Transverse colon (tissue), 3 donors: ENCODE results near the gene HERC4.

ENCODE experiments used
- EP300 ChIP-seq: sonication (generic); formaldehyde crosslinking; IDR thresholded peaks from one replicate; pipeline ENCODE4 v1.6.1; 2017; ENCODE audit warnings: antibody characterized with exemption, low read depth
- TF ChIP-seq, protein P1 (sequence below), 5 experiments: fragments of 200-600 bp in 3 of 5; fragments of 450-650 bp in 2 of 5; sonication (generic) in 3 of 5; IDR thresholded peaks; 1 replicate in 2 of 5; 2 replicates in 3 of 5; pipeline ENCODE4 v1.5.1; 2016 to 2017; ENCODE audit warnings: antibody characterized with exemption in 5 of 5, inconsistent platforms in 3 of 5, mild to moderate bottlenecking in 2 of 5, moderate library complexity in 1 of 5

GRCh38 chr10:68124718-68125117, 49.6 kb upstream of the HERC4 start:
- TF ChIP-seq, protein P1, sequence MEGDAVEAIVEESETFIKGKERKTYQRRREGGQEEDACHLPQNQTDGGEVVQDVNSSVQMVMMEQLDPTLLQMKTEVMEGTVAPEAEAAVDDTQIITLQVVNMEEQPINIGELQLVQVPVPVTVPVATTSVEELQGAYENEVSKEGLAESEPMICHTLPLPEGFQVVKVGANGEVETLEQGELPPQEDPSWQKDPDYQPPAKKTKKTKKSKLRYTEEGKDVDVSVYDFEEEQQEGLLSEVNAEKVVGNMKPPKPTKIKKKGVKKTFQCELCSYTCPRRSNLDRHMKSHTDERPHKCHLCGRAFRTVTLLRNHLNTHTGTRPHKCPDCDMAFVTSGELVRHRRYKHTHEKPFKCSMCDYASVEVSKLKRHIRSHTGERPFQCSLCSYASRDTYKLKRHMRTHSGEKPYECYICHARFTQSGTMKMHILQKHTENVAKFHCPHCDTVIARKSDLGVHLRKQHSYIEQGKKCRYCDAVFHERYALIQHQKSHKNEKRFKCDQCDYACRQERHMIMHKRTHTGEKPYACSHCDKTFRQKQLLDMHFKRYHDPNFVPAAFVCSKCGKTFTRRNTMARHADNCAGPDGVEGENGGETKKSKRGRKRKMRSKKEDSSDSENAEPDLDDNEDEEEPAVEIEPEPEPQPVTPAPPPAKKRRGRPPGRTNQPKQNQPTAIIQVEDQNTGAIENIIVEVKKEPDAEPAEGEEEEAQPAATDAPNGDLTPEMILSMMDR (IDR thresholded peaks at IDR 0.05) = no peak
- no peak for TF ChIP-seq EP300
